Measurements from ENCODE around the gene MEIS2.

GRCh38 chr15:36982430-36982829, 117.9 kb downstream of the MEIS2 start:
- TF ChIP-seq POU2F2 (IDR thresholded peaks at IDR 0.05; ENCODE audit: low read depth, low read length): no peak
- TF ChIP-seq POLR2A (IDR thresholded peaks at IDR 0.05; ENCODE audit: low read depth, low read length): no peak
- no peak for TF ChIP-seq POLR2AphosphoS5 (IDR thresholded peaks at IDR 0.05; ENCODE audit: low read depth, low read length)
- no peak for TF ChIP-seq TAF1 (IDR thresholded peaks at IDR 0.05; ENCODE audit: low read depth, low read length)
